ENCODE data around the gene EFNA5. TPM values are rescaled to one million over a fixed set of nuclear protein-coding genes. Genes with fewer than 3 reads are reported as not detected.

Gene EFNA5
- polyA plus RNA-seq, 4 donors: 0.54 to 3.5 (median 1.7) TPM; not detected in 1

DNA sequence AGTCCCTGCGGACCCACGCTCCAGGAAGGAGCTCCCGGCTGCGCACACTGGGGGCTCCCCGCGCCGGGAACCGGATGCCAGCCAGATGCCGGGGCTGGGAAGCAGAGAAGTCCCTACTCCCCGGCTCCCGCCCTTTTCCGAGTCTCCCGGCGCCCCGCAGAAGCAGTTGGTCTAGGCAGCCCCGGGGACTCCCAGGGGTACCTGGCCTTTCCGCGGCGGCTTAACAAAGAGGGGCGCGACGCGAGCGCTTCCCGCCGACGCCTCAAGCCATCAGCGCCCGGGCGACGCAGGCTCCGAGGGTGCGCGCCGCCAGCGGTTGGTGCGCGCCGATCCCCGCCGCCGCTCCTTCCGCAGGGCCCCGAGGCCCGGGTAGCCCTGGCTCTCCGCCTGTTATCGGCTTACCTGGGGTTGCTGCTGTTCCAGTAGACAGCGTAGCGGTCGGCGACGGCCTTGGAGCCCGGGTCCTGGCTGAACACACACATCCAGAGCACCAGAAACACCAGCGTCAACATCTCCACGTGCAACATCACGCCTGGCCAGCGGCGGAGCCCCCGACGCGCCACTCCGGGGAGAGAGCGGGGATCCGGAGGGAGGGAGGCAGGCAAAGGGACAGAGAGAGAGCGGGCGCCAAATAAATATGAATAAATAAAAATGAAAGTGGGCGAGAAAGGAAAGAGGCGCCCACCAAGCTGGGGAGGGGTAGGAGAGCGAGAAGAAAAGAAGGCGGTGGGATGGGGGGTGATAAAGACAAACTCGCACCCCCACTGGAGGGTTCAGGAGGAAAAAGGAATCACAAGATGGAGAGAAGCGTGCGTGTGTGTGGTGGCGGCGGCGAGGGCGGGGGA lies 428 bp downstream of the EFNA5 start:
- Histone ChIP-seq H3K9me3 (ENCODE audit: control insufficient read depth in 2 of 2, insufficient read depth in 1 of 2, low read depth in 1 of 2, low read length in 1 of 2) (no peaks in the 10 kb centered on the region), H3K27ac (ENCODE audit: low read depth in 1 of 3, low read length in 2 of 3) (peak overlapping the region in 2 of 3 donors; percentile 9 to 11), H3K4me1 (ENCODE audit: control insufficient read depth in 3 of 3, insufficient read depth in 2 of 3, low read depth in 1 of 3, low read length in 2 of 3) (peaks cover 2 to 19% (median 5%) of the 10 kb centered on the region in 3 donors), H3K4me3 (ENCODE audit: low read depth in 1 of 3, low read length in 3 of 3) (peak overlapping the region; percentile 42 to 67 (median 66)), H3K27me3 (ENCODE audit: control insufficient read depth in 3 of 3, insufficient read depth in 3 of 3, low read length in 3 of 3) (peaks cover 8 to 44% (median 14%) of the 10 kb centered on the region in 3 donors), H3K36me3 (ENCODE audit: control insufficient read depth in 3 of 3, insufficient read depth in 2 of 3, low read depth in 1 of 3, low read length in 3 of 3) (no peaks in the 10 kb centered on the region)
- peak; percentile 9 to 67 for DNase-seq
- 1% methylated on average over 68 to 77 of the region's 77 CpGs for WGBS, 3 donors
- no peak for FAIRE-seq

DNA sequence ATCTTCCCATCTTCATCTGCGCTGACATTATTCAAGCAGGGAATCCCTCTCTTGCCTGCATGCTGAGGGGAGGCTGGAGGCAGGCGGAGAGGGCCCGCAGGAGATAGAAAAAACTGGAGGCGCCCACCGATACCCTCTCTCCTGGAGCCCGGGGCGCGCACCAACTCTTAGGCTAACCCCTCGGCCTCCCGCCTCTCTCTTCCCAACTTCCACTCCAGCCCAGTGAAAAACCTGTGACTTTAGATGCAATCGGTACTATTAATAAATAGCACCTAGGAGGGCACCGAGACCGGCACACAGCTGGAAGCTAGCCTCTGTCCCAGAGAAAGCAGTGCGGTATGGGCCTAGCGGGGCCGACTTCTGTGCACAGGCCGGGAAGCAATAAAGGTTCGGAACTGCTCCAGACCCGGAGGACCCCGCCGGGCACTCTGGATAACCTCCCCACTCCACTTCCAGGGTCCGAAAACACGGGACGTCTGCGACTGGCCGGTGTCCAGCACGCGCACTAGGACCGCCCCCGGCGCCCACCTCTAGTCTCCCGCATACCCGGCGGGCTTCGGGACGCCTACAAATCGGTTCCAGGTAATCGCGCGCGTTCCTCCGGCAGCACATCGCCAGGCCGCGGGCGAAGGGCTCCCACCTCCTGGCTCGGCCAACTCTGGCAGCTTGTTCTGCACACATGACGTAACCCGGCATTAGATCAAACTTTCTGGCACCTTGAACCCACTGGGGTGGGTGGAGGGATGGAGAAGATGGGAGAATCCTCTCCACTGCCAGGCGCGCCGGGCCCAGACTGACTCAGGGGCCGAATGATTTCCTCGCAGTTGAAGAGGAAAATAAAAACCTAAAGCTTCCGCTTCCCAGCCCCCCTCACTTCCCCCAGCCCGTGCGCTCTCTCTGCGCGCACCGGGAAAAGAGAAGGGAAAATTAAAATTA lies 1.4 kb downstream of the EFNA5 start:
- Histone ChIP-seq H3K9me3 (ENCODE audit: control insufficient read depth in 2 of 2, insufficient read depth in 1 of 2, low read depth in 1 of 2, low read length in 1 of 2) (no peaks in the 10 kb centered on the region), H3K4me3 (ENCODE audit: low read depth in 1 of 3, low read length in 3 of 3) (peak overlapping the region; percentile 42 to 67 (median 66)), H3K27ac (ENCODE audit: low read depth in 1 of 3, low read length in 2 of 3) (peak overlapping the region in 2 of 3 donors; percentile 27 to 43), H3K27me3 (ENCODE audit: control insufficient read depth in 3 of 3, insufficient read depth in 3 of 3, low read length in 3 of 3) (peaks cover 8 to 44% (median 14%) of the 10 kb centered on the region in 3 donors), H3K36me3 (ENCODE audit: control insufficient read depth in 3 of 3, insufficient read depth in 2 of 3, low read depth in 1 of 3, low read length in 3 of 3) (no peaks in the 10 kb centered on the region), H3K4me1 (ENCODE audit: control insufficient read depth in 3 of 3, insufficient read depth in 2 of 3, low read depth in 1 of 3, low read length in 2 of 3) (peaks cover 2 to 19% (median 5%) of the 10 kb centered on the region in 3 donors)
- WGBS, 3 donors: 2 to 7% (median 7%) methylated on average over 51 to 60 of the region's 60 CpGs
- DNase-seq: peak; percentile 10 to 55
- no peak for FAIRE-seq

DNA sequence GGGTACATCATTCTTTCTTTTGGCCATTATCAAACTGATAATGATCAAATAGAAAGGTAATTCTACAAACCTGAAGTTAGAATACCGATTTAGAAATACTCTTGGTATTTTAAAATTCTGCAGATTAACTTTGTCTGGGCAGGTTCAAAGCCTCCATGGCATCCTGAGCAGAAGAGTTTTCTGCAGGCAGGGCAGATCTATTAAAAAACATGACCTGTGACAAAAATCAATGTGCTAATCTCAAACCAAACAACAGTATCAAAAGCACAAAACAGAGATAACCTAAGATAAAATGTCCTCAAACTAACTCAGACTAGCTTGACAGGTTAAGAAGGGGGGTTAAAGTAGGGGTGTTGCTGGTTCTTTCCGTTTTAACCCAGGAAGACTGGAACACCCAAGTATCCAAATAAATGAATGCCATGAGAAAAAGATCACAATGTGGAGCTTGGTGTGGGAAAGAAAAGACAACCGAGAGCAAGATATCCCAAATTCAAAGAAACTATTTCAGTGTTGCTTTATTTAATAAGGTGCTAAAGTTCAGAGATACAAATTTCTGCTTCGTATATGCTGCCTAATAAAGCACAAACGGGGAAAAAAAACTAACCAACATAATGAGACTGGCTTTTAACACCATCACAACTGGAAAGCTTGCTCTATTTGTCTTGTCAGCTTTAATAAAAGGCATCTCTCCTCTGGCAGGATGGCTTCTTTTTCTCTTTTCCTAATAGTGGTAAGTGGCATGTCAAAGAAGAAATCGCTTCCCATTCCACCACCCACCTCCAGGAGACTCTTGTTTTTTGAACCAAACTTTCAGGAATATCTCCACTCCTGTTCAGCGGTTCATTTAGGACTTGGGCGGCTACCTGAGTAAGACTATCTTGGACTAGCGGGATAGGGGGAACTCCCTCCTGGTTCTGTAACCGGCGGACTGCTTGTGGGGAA lies 2.3 kb downstream of the EFNA5 start:
- 15 to 46% (median 35%) methylated on average over 11 of the region's 11 CpGs for WGBS, 3 donors
- no peaks in the 10 kb centered on the region for H3K9me3 ChIP-seq (ENCODE audit: control insufficient read depth in 2 of 2, insufficient read depth in 1 of 2, low read depth in 1 of 2, low read length in 1 of 2)
- peak overlapping the region in 1 of 3 donors; percentile 66 for H3K4me3 ChIP-seq (ENCODE audit: low read depth in 1 of 3, low read length in 3 of 3)
- peaks cover 2 to 17% (median 5%) of the 10 kb centered on the region in 3 donors for H3K4me1 ChIP-seq (ENCODE audit: control insufficient read depth in 3 of 3, insufficient read depth in 2 of 3, low read depth in 1 of 3, low read length in 2 of 3)
- H3K27me3 ChIP-seq (ENCODE audit: control insufficient read depth in 3 of 3, insufficient read depth in 3 of 3, low read length in 3 of 3): peaks cover 8 to 44% (median 14%) of the 10 kb centered on the region in 3 donors
- H3K27ac ChIP-seq (ENCODE audit: low read depth in 1 of 3, low read length in 2 of 3): no peak overlapping the region
- no peaks in the 10 kb centered on the region for H3K36me3 ChIP-seq (ENCODE audit: control insufficient read depth in 3 of 3, insufficient read depth in 2 of 3, low read depth in 1 of 3, low read length in 3 of 3)
- FAIRE-seq: no peak
- peak in 1 of 2 donors; percentile 14 for DNase-seq

DNA sequence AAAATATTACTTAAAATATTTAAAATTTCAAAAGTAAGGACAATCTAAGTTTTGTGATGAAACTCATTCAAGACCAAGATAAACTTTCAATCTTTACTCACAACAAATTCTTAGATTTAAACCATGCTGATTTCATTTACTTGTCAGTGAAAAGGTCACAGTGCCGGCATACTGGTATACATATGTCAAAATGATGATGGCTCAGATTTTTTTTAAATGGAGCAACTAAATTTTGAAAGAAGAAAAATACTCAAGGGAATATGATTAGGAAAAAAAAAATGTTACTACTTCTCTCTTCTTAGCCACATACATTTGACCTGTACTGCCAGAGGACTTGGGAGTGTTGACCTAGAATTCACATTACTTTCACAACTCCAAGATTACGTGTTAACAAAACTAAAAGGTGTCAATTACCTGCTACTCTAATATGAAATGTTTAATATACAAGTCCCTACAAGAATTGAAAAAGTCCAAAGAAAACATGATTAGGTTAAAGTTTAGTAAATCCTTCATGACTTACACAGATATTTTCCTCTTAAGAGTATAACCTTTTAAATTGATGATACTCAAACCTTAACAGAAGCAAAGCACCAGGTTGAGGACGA lies 4.6 kb downstream of the EFNA5 start:
- no peak for FAIRE-seq

DNA sequence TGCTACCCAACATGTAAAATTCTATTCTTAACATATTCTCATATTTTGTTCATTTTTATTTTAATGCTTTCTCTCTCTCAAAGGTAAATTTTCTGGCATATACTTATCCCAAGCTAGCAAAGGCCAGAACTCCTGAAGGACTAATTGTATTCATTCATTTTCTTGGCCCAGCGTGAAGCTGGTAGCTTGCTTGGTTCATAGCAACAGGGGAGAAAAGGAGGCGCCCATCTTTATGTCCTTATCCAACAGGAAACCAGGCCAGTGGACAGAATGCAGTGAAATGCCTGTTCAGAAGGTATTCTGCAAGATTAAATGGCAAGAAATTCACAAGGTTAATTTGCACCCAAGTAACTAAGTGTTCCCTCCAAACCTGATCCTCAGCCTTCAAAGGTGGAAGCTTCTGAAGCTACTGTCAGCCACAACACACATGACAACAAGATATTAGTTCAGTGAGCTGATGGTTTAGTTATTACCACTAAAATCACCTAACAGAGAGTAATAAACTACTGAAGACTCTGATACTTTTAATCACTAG lies 5.6 kb downstream of the EFNA5 start:
- Histone ChIP-seq H3K4me3 (ENCODE audit: low read depth in 1 of 3, low read length in 3 of 3) (no peak overlapping the region), H3K27me3 (ENCODE audit: control insufficient read depth in 3 of 3, insufficient read depth in 3 of 3, low read length in 3 of 3) (peaks cover 4 to 20% (median 10%) of the 10 kb centered on the region in 3 donors), H3K27ac (ENCODE audit: low read depth in 1 of 3, low read length in 2 of 3) (no peak overlapping the region), H3K4me1 (ENCODE audit: control insufficient read depth in 3 of 3, insufficient read depth in 2 of 3, low read depth in 1 of 3, low read length in 2 of 3) (peaks cover 0 to 6% (median 0%) of the 10 kb centered on the region in 3 donors), H3K9me3 (ENCODE audit: control insufficient read depth in 2 of 2, insufficient read depth in 1 of 2, low read depth in 1 of 2, low read length in 1 of 2) (no peaks in the 10 kb centered on the region), H3K36me3 (ENCODE audit: control insufficient read depth in 3 of 3, insufficient read depth in 2 of 3, low read depth in 1 of 3, low read length in 3 of 3) (no peaks in the 10 kb centered on the region)
- DNase-seq: no peak
- no peak for FAIRE-seq
- 86 to 93% (median 90%) methylated on average over 2 of the region's 2 CpGs for WGBS, 3 donors

More for the DNA sequence above, 4.6 kb downstream of the EFNA5 start:
- no peak for DNase-seq
- Histone ChIP-seq H3K4me3 (ENCODE audit: low read depth in 1 of 3, low read length in 3 of 3) (no peak overlapping the region), H3K4me1 (ENCODE audit: control insufficient read depth in 3 of 3, insufficient read depth in 2 of 3, low read depth in 1 of 3, low read length in 2 of 3) (peaks cover 0 to 10% (median 0%) of the 10 kb centered on the region in 3 donors), H3K27ac (ENCODE audit: low read depth in 1 of 3, low read length in 2 of 3) (no peak overlapping the region), H3K27me3 (ENCODE audit: control insufficient read depth in 3 of 3, insufficient read depth in 3 of 3, low read length in 3 of 3) (peaks cover 8 to 28% (median 13%) of the 10 kb centered on the region in 3 donors), H3K9me3 (ENCODE audit: control insufficient read depth in 2 of 2, insufficient read depth in 1 of 2, low read depth in 1 of 2, low read length in 1 of 2) (no peaks in the 10 kb centered on the region), H3K36me3 (ENCODE audit: control insufficient read depth in 3 of 3, insufficient read depth in 2 of 3, low read depth in 1 of 3, low read length in 3 of 3) (no peaks in the 10 kb centered on the region)
- WGBS, 3 donors: 84 to 85% (median 84%) methylated on average over 3 of the region's 3 CpGs

DNA sequence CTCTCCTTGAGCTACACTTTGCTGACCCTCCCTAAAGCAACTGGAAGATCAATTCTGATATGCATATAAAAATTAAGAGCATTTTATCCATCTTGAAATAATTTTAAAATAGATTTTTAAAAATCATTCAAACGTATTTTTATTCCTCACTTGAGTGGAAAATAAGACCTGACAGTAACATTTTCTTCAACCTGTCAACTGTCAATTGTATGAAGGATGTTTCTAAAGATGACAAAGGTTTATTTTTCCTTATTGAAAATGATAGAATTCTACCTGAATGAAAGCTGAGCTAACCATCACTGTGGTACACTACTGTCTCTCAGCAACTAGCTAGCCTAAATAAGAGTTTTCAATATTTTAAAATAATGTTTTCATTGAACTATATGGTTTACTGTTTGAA lies 7.0 kb downstream of the EFNA5 start:
- no peaks in the 10 kb centered on the region for H3K9me3 ChIP-seq (ENCODE audit: control insufficient read depth in 2 of 2, insufficient read depth in 1 of 2, low read depth in 1 of 2, low read length in 1 of 2)
- H3K27me3 ChIP-seq (ENCODE audit: control insufficient read depth in 3 of 3, insufficient read depth in 3 of 3, low read length in 3 of 3): peaks cover 0 to 6% (median 0%) of the 10 kb centered on the region in 3 donors
- no peak overlapping the region for H3K27ac ChIP-seq (ENCODE audit: low read depth in 1 of 3, low read length in 2 of 3)
- no peak for DNase-seq
- H3K36me3 ChIP-seq (ENCODE audit: control insufficient read depth in 3 of 3, insufficient read depth in 2 of 3, low read depth in 1 of 3, low read length in 3 of 3): no peaks in the 10 kb centered on the region
- no peak overlapping the region for H3K4me3 ChIP-seq (ENCODE audit: low read depth in 1 of 3, low read length in 3 of 3)
- no peak for FAIRE-seq
- H3K4me1 ChIP-seq (ENCODE audit: control insufficient read depth in 3 of 3, insufficient read depth in 2 of 3, low read depth in 1 of 3, low read length in 2 of 3): peaks cover 0 to 2% (median 0%) of the 10 kb centered on the region in 3 donors
- WGBS, 3 donors: 64 to 70% (median 68%) methylated on average over 1 of the region's 1 CpG

DNA sequence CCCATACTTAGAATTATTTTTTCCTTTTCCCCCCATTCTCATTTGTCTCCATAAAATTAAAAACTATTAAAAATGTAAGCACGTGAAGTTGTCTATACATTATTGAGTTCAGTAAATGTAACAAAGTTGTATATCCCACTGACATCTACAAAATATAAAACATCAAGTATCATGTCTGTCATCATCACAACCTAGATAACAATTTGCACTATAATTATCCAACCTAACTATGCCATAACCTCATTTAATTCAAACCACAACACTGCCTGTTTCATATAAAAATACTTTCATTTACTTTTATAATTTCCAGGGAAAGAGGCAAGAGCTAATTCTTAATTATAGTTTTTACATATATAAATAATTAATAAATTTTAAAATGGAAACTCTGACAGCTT lies 9.1 kb downstream of the EFNA5 start:
- Histone ChIP-seq H3K4me3 (ENCODE audit: low read depth in 1 of 3, low read length in 3 of 3) (no peak overlapping the region), H3K9me3 (ENCODE audit: control insufficient read depth in 2 of 2, insufficient read depth in 1 of 2, low read depth in 1 of 2, low read length in 1 of 2) (no peaks in the 10 kb centered on the region), H3K36me3 (ENCODE audit: control insufficient read depth in 3 of 3, insufficient read depth in 2 of 3, low read depth in 1 of 3, low read length in 3 of 3) (no peaks in the 10 kb centered on the region), H3K27me3 (ENCODE audit: control insufficient read depth in 3 of 3, insufficient read depth in 3 of 3, low read length in 3 of 3) (no peaks in the 10 kb centered on the region), H3K27ac (ENCODE audit: low read depth in 1 of 3, low read length in 2 of 3) (no peak overlapping the region), H3K4me1 (ENCODE audit: control insufficient read depth in 3 of 3, insufficient read depth in 2 of 3, low read depth in 1 of 3, low read length in 2 of 3) (no peaks in the 10 kb centered on the region)
- peak; percentile 55 for FAIRE-seq
- no peak for DNase-seq
- 87 to 92% (median 92%) methylated on average over 1 of the region's 1 CpG for WGBS, 3 donors
